B cell (primary cell): ENCODE measurements around the gene DUSP15. TPM values are rescaled to one million over a fixed set of nuclear protein-coding genes. Genes with fewer than 3 reads are reported as not detected.

Experiments used
- ATAC-seq: fragments of 200-7000 bp; cut with Tn5 transposase; one replicate; pipeline ENCODE4 v1.10.0; 2021; ENCODE audit warnings: low read depth, mild to moderate bottlenecking, moderate number of reproducible peaks, moderate library complexity
- CTCF ChIA-PET: fragments of 350-600 bp; sonication (Branson Sonifier 250); formaldehyde crosslinking; loops from one replicate; lab custom pipeline; 2021; ENCODE audit warnings: antibody characterized with exemption, inconsistent platforms; lab: Charles Lee
- POLR2A ChIA-PET: fragments of 350-600 bp; sonication (Branson Sonifier 250); formaldehyde crosslinking; loops from one replicate; lab custom pipeline; 2021; ENCODE audit warnings: antibody characterized with exemption; lab: Charles Lee
- DNase-seq: peaks from one replicate; pipeline ENCODE4 v3.0.0; 2013
- H2AFZ ChIP-seq: 2 replicates; pipeline ENCODE4 v1.6.1; 2012; ENCODE audit warnings: mild to moderate bottlenecking, low read depth, low read length; ENCODE audit not compliant: insufficient read depth, poor library complexity, severe bottlenecking
- H3K27ac ChIP-seq, 2 donors: 1 replicate in 1 of 2; 2 replicates in 1 of 2; pipeline ENCODE4 v1.5.1; 2012 to 2013; ENCODE audit warnings: low read length in 2 of 2, mild to moderate bottlenecking in 2 of 2, moderate library complexity in 1 of 2
- H3K27me3 ChIP-seq, 4 experiments: fragments of 200-600 bp in 1 of 4; sonication (generic) in 1 of 4; replicated peaks in 1 of 4; 1 replicate in 2 of 4; 2 replicates in 2 of 4; pipeline versions ENCODE4 v1.6.1 to v1.7.0; 2013 to 2016; ENCODE audit warnings: low read length in 3 of 4, mild to moderate bottlenecking in 2 of 4, mixed read lengths in 1 of 4, moderate library complexity in 1 of 4; ENCODE audit not compliant: insufficient read depth in 4 of 4, control insufficient read depth in 3 of 4; ENCODE audit errors: control extremely low read depth in 1 of 4
- H3K36me3 ChIP-seq, 2 experiments: replicated peaks in 1 of 2; 1 replicate in 1 of 2; 2 replicates in 1 of 2; pipeline versions ENCODE4 v1.6.1 to v1.7.1; 2013; ENCODE audit warnings: low read length in 1 of 2; ENCODE audit not compliant: insufficient read depth in 2 of 2, control insufficient read depth in 1 of 2; ENCODE audit errors: control extremely low read depth in 1 of 2, extremely low read depth in 1 of 2
- H3K4me1 ChIP-seq, 2 donors: fragments of 200-600 bp in 1 of 2; sonication (generic) in 1 of 2; 1 replicate in 1 of 2; 2 replicates in 1 of 2; pipeline versions ENCODE4 v1.5.1 to v1.6.1; 2013 to 2017; ENCODE audit warnings: low read length in 2 of 2; ENCODE audit not compliant: control insufficient read depth in 2 of 2, insufficient read depth in 2 of 2
- H3K4me2 ChIP-seq: replicated peaks from 2 replicates; pipeline ENCODE3; 2012; ENCODE audit warnings: mild to moderate bottlenecking, low read depth, low read length; ENCODE audit not compliant: poor library complexity, severe bottlenecking
- H3K4me3 ChIP-seq, 5 experiments: fragments of 200-600 bp in 1 of 5; sonication (generic) in 1 of 5; 1 replicate in 3 of 5; 2 replicates in 2 of 5; pipeline versions ENCODE4 v1.5.1 to v1.7.0; 2011 to 2016; ENCODE audit warnings: low read length in 4 of 5, mild to moderate bottlenecking in 4 of 5, low read depth in 2 of 5, control low read depth in 1 of 5, moderate library complexity in 1 of 5; ENCODE audit not compliant: insufficient read depth in 1 of 5; ENCODE audit errors: control extremely low read depth in 1 of 5, extremely low read depth in 1 of 5
- H3K79me2 ChIP-seq: fragments of 200-600 bp; sonication (generic); one replicate; pipeline ENCODE4 v1.6.0; 2016; ENCODE audit warnings: low read length; ENCODE audit not compliant: control insufficient read depth, insufficient read depth
- H3K9ac ChIP-seq: fragments of 200-600 bp; sonication (generic); 2 replicates; pipeline ENCODE4 v1.6.1; 2017; ENCODE audit warnings: mild to moderate bottlenecking, low read length, moderate library complexity
- H3K9me3 ChIP-seq, 3 donors: one replicate each; pipeline versions ENCODE4 v1.6.1 to v1.7.1; 2013; ENCODE audit warnings: low read length in 2 of 3; ENCODE audit not compliant: control insufficient read depth in 2 of 3, insufficient read depth in 1 of 3; ENCODE audit errors: control extremely low read depth in 1 of 3
- H4K20me1 ChIP-seq: 2 replicates; pipeline ENCODE4 v1.6.0; 2012; ENCODE audit warnings: mild to moderate bottlenecking, low read length; ENCODE audit not compliant: insufficient read depth, control insufficient read depth, poor library complexity, severe bottlenecking
- H3K27ac Mint-ChIP-seq: one replicate; pipeline ENCODE4 v1.8.0; 2021; ENCODE audit warnings: mixed read lengths
- H3K27me3 Mint-ChIP-seq: one replicate; pipeline ENCODE4 v1.8.0; 2021; ENCODE audit warnings: mixed read lengths
- H3K4me1 Mint-ChIP-seq: one replicate; pipeline ENCODE4 v1.8.0; 2021; ENCODE audit warnings: mixed read lengths
- H3K4me3 Mint-ChIP-seq: one replicate; pipeline ENCODE4 v1.8.0; 2021; ENCODE audit warnings: mixed read lengths
- H3K9me3 Mint-ChIP-seq: one replicate; pipeline ENCODE4 v1.8.0; 2022; ENCODE audit warnings: mixed read lengths; ENCODE audit not compliant: insufficient read depth
- CTCF ChIP-seq: fragments of 200-600 bp; IDR thresholded peaks from one replicate; pipeline ENCODE4 v1.8.0; 2022; ENCODE audit warnings: antibody characterized with exemption, mild to moderate bottlenecking
- EZH2 ChIP-seq: IDR thresholded peaks from 2 replicates; pipeline ENCODE4 v1.6.1; 2012; ENCODE audit warnings: borderline replicate concordance, low read depth, mild to moderate bottlenecking, moderate library complexity, low read length; ENCODE audit not compliant: insufficient read depth, poor library complexity, severe bottlenecking
- WGBS: methylation state at CpG from one replicate; pipeline ENCODE4 v1.1.5; 2013; ENCODE audit warnings: missing lambda C conversion rate; ENCODE audit not compliant: insufficient coverage; 5-methylcytosine and 5-hydroxymethylcytosine counted together
- intact Hi-C: fragments of 100-400 bp; cut with micrococcal nuclease; formaldehyde crosslinking; loops from one replicate; pipeline ENCODE4 v1.10.0; 2022
- polyA plus RNA-seq: library from polyadenylated mRNA; depleted of rRNA; stranded (reverse); fragments of >200 nt; gene quantifications from 2 replicates; pipeline ENCODE4 v1.2.3, GENCODE V29; 2012
- total RNA-seq, 2 donors: library from RNA; stranded (reverse); fragments of 120-200 nt in 1 of 2; gene quantifications; 1 replicate in 1 of 2; 2 replicates in 1 of 2; pipeline versions ENCODE4 v1.2.3 to v1.2.4, GENCODE V29; 2013 to 2022

The DUSP15 gene
- total and polyA plus RNA-seq, 2 donors (not counting 1 experiment from before 2014, with no cell fraction given): 0.78 to 3.3 TPM

GRCh38 chr20:31868853-31869672 lies 1.3 kb downstream of the DUSP15 start:
- ChIA-PET POLR2A (no interaction called here), CTCF (interaction anchor here (1.0 to 1.7 kb wide), 7 partner anchors 11 to 163 kb away, joined by 3 to 8 read pairs (median 3); partner anchors contain the start of gene FOXS1)
- TF ChIP-seq EZH2 (no peak), CTCF (no peak)
- H3K4me3 Mint-ChIP-seq: peak overlapping the region; percentile 93
- WGBS: 64% methylated on average over 9 of the region's 12 CpGs
- peaks cover 28% of the 10 kb centered on the region for H3K4me1 Mint-ChIP-seq
- no peaks in the 10 kb centered on the region for H3K36me3 ChIP-seq
- H3K9ac ChIP-seq: peak overlapping the region; percentile 67
- H3K4me2 ChIP-seq: peak overlapping the region; percentile 97
- H3K27me3 Mint-ChIP-seq: peaks cover 18% of the 10 kb centered on the region
- peak; percentile 34 for ATAC-seq
- H3K4me1 ChIP-seq: peaks cover 29 to 31% of the 10 kb centered on the region in 2 donors
- no peak overlapping the region for H3K4me3 ChIP-seq
- H2AFZ ChIP-seq: no peak overlapping the region
- intact Hi-C loops: no loop called here
- H3K9me3 ChIP-seq: peaks cover 0 to 3% (median 0%) of the 10 kb centered on the region in 3 donors
- H3K27ac ChIP-seq: no peak overlapping the region
- H4K20me1 ChIP-seq: no peaks in the 10 kb centered on the region
- peaks cover 0 to 30% (median 12%) of the 10 kb centered on the region in 4 experiments for H3K27me3 ChIP-seq
- H3K27ac Mint-ChIP-seq: peak overlapping the region; percentile 50
- H3K79me2 ChIP-seq: no peaks in the 10 kb centered on the region
- H3K9me3 Mint-ChIP-seq: no peaks in the 10 kb centered on the region
- peak; percentile 52 for DNase-seq

- no peak for DNase-seq
- POLR2A ChIA-PET: no interaction called here
- H3K27ac Mint-ChIP-seq: no peak overlapping the region
- Histone ChIP-seq H3K27ac (no peak overlapping the region), H3K4me2 (no peak overlapping the region), H3K9ac (no peak overlapping the region), H3K36me3 (no peaks in the 10 kb centered on the region), H3K4me1 (peaks cover 27 to 34% of the 10 kb centered on the region in 2 donors), H3K27me3 (peaks cover 0 to 25% (median 11%) of the 10 kb centered on the region in 4 experiments), H3K9me3 (peaks cover 0 to 3% (median 0%) of the 10 kb centered on the region in 3 donors), H3K4me3 (no peak overlapping the region), H2AFZ (no peak overlapping the region), H4K20me1 (no peaks in the 10 kb centered on the region), H3K79me2 (no peaks in the 10 kb centered on the region)
- H3K4me3 Mint-ChIP-seq: no peak overlapping the region
- CTCF ChIA-PET: no interaction called here
- H3K9me3 Mint-ChIP-seq: no peaks in the 10 kb centered on the region
- no peak for ATAC-seq
- intact Hi-C loops: no loop called here
- peaks cover 18% of the 10 kb centered on the region for H3K27me3 Mint-ChIP-seq
- WGBS: 92% methylated on average over 3 of the region's 3 CpGs
- TF ChIP-seq EZH2: no peak
- TF ChIP-seq CTCF: no peak
- peaks cover 36% of the 10 kb centered on the region for H3K4me1 Mint-ChIP-seq
These were observed 4.1 kb downstream of the DUSP15 start for GRCh38 chr20:31866221-31866620.
